Panc1 (cell line): ENCODE measurements around the gene EPHB2. TPM values are rescaled to one million over a fixed set of nuclear protein-coding genes. Genes with fewer than 3 reads are reported as not detected.

Experiments
- ATAC-seq: fragments of 200-7000 bp; cut with Tn5 transposase; 2 replicates; pipeline ENCODE4 v1.9.1; 2020; ENCODE audit warnings: mild to moderate bottlenecking, moderate library complexity
- BruUV-seq: library from RNA; stranded (reverse); fragments of 400-500 nt; replicated peaks from 2 replicates; lab custom pipeline; 2021; lab: Mats Ljungman, UMichigan
- CTCF ChIA-PET: fragments of 300-600 bp; sonication (Branson Sonifier 250); formaldehyde crosslinking; loops from one replicate; lab custom pipeline; 2022; ENCODE audit warnings: antibody characterized with exemption; lab: Charles Lee
- POLR2A ChIA-PET: fragments of 300-600 bp; sonication (Branson Sonifier 250); formaldehyde crosslinking; loops from one replicate; lab custom pipeline; 2022; ENCODE audit warnings: antibody characterized with exemption; lab: Charles Lee
- DNase-seq: peaks from one replicate; pipeline ENCODE4 v3.0.0-alpha.2; 2010; ENCODE audit warnings: low read depth, low spot score
- H3K27ac ChIP-seq: 2 replicates; pipeline ENCODE4 v1.5.1; 2011; ENCODE audit warnings: mild to moderate bottlenecking, low read length, inconsistent platforms
- H3K27me3 ChIP-seq: fragments of 200-500 bp; sonication (Bioruptor generic); 2 replicates; pipeline ENCODE4 v1.6.0; 2014; ENCODE audit warnings: low read length, inconsistent platforms; ENCODE audit not compliant: control insufficient read depth, insufficient read depth
- H3K36me3 ChIP-seq: fragments of 200-500 bp; sonication (Bioruptor generic); 2 replicates; pipeline ENCODE4 v1.5.1; 2014; ENCODE audit warnings: inconsistent platforms, mild to moderate bottlenecking, low read length, moderate library complexity; ENCODE audit not compliant: control insufficient read depth, insufficient read depth
- H3K4me1 ChIP-seq: 2 replicates; pipeline ENCODE4 v1.5.1; 2011; ENCODE audit warnings: inconsistent platforms, mild to moderate bottlenecking, low read length, moderate library complexity; ENCODE audit not compliant: control insufficient read depth, insufficient read depth
- H3K4me3 ChIP-seq, 2 experiments: 2 replicates each; pipeline ENCODE4 v1.5.1; 2011 to 2012; ENCODE audit warnings: low read depth in 2 of 2, low read length in 2 of 2, mild to moderate bottlenecking in 2 of 2, inconsistent platforms in 1 of 2, moderate library complexity in 1 of 2
- H3K9me3 ChIP-seq: fragments of 200-500 bp; sonication (Bioruptor generic); 2 replicates; pipeline ENCODE4 v1.5.1; 2014; ENCODE audit warnings: low read depth, mild to moderate bottlenecking, inconsistent platforms, low read length, moderate library complexity; ENCODE audit not compliant: control insufficient read depth, insufficient read depth
- CTCF ChIP-seq: fragments of 450-650 bp; IDR thresholded peaks from 2 replicates; pipeline ENCODE4 v1.5.1; 2017; ENCODE audit warnings: mild to moderate bottlenecking
- POLR2AphosphoS5 ChIP-seq: IDR thresholded peaks from 2 replicates; pipeline ENCODE4 v1.6.1; 2012; ENCODE audit warnings: mild to moderate bottlenecking, low read depth, low read length, moderate library complexity
- REST ChIP-seq, 2 experiments: IDR thresholded peaks; 2 replicates each; pipeline ENCODE4 v1.6.1; 2011 to 2012; ENCODE audit warnings: low read depth in 2 of 2, control low read depth in 1 of 2, low read length in 1 of 2, mild to moderate bottlenecking in 1 of 2, moderate library complexity in 1 of 2; ENCODE audit not compliant: insufficient read depth in 1 of 2
- SIN3A ChIP-seq: IDR thresholded peaks from 2 replicates; pipeline ENCODE4 v1.6.1; 2012; ENCODE audit warnings: low read depth, mild to moderate bottlenecking, low read length, moderate library complexity, borderline replicate concordance; ENCODE audit not compliant: insufficient read depth
- TCF7L2 ChIP-seq: IDR thresholded peaks from 2 replicates; pipeline ENCODE4 v1.6.1; 2011; ENCODE audit warnings: mild to moderate bottlenecking, low read depth, low read length, inconsistent platforms
- in situ Hi-C: cut with HindIII; loops from 2 replicates; pipeline ENCODE4 v1.10.0; 2016; ENCODE audit warnings: low sequenced_read_pairs, low pct_unique_long_range_greater_than_20kb
- intact Hi-C: fragments of 100-400 bp; cut with micrococcal nuclease; formaldehyde crosslinking; loops from one replicate; pipeline ENCODE4 v1.10.0; 2022; ENCODE audit not compliant: unreplicated experiment
- total RNA-seq: library from RNA; stranded (reverse); gene quantifications from one replicate; pipeline ENCODE4 v1.2.1, GENCODE V29; 2021; ENCODE audit not compliant: unreplicated experiment

Gene EPHB2
- total RNA-seq, 1 experiment from 2014 or later, result 29.0 TPM

- no peaks in the 10 kb centered on the region for H3K4me1 ChIP-seq
- intact Hi-C loops, result no loop called here
- no peaks in the 10 kb centered on the region for H3K9me3 ChIP-seq
- CTCF ChIA-PET, result interaction anchor here (0.6 kb wide), 1 partner anchor 106 kb away, joined by 7 read pairs; no protein-coding TSS in a partner anchor
- H3K4me3 ChIP-seq, result no peak overlapping the region
- no peak for TF ChIP-seq REST (IDR thresholded peaks at IDR 0.05; ENCODE audit: insufficient read depth in 1 of 2, low read depth in 2 of 2, low read length in 1 of 2)
- no peak for TF ChIP-seq POLR2AphosphoS5
- no peak for TF ChIP-seq TCF7L2
- TF ChIP-seq SIN3A, result no peak
- TF ChIP-seq CTCF, result no peak
- H3K27me3 ChIP-seq, result no peaks in the 10 kb centered on the region
- BruUV-seq, result no TSS peak
- ATAC-seq (peak; percentile 79), DNase-seq (peak; percentile 13)
- POLR2A ChIA-PET, result no interaction called here
- H3K27ac ChIP-seq, result no peak overlapping the region
- no peaks in the 10 kb centered on the region for H3K36me3 ChIP-seq
- in situ Hi-C loops, result no loop called here
Measured at GRCh38 chr1:22780696-22781095, 70.1 kb downstream of the EPHB2 start.

- ChIA-PET POLR2A (no interaction called here), CTCF (no interaction called here)
Measured at GRCh38 chr1:22781483-22781882, 70.8 kb downstream of the EPHB2 start.

More at GRCh38 chr1:22781483-22781882, 70.8 kb downstream of the EPHB2 start:
- Histone ChIP-seq H3K36me3 (no peaks in the 10 kb centered on the region), H3K4me3 (no peak overlapping the region), H3K27ac (no peak overlapping the region), H3K4me1 (no peaks in the 10 kb centered on the region), H3K9me3 (no peaks in the 10 kb centered on the region), H3K27me3 (no peaks in the 10 kb centered on the region)
- TF ChIP-seq REST (IDR thresholded peaks at IDR 0.05; ENCODE audit: insufficient read depth in 1 of 2, low read depth in 2 of 2, low read length in 1 of 2) (no peak), POLR2AphosphoS5 (no peak), SIN3A (no peak), TCF7L2 (no peak), CTCF (no peak)
- DNase-seq, result no peak
- in situ Hi-C loops, result no loop called here
- intact Hi-C loops, result no loop called here
- BruUV-seq, result no TSS peak
- ATAC-seq, result no peak
